Measurements from ENCODE around the gene OSBP. TPM values are rescaled to one million over a fixed set of nuclear protein-coding genes. Genes with fewer than 3 reads are reported as not detected.
A peak's percentile ranks its signal among the peaks of the same experiment; 100 is the strongest.

OSBP gene
- total and polyA plus RNA-seq, 9 of the 15 experiments (the other 6 are each of a cell fraction or from before 2014, with no cell fraction given) = 11.7 to 49.0 (median 28.7) TPM

GRCh38 chr11:59551659-59552521, 63.7 kb downstream of the OSBP start (continued):
- TF ChIP-seq MGA (IDR thresholded peaks at IDR 0.05) = peak; percentile 68
- TF ChIP-seq ZNF592 (IDR thresholded peaks at IDR 0.05) = peak; percentile 30; the same call in 1 of the 2 replicates
- no peak for TF ChIP-seq RB1 (IDR thresholded peaks at IDR 0.05; ENCODE audit: low read depth)
- TF ChIP-seq TBP (optimal IDR thresholded peaks at IDR 0.05; ENCODE audit: low read depth, low read length) = peak; percentile 98
- peak; percentile 29 for TF ChIP-seq CHAMP1 (IDR thresholded peaks at IDR 0.05)
- TF ChIP-seq ZBTB8A (IDR thresholded peaks at IDR 0.05; ENCODE audit: partially characterized antibody) = peak; percentile 71
- peak; percentile 73; the same call in 1 of the 2 replicates for TF ChIP-seq NFRKB (IDR thresholded peaks at IDR 0.05; ENCODE audit: low read depth)
- peak; percentile 41 for TF ChIP-seq TAF9B (IDR thresholded peaks at IDR 0.05; ENCODE audit: partially characterized antibody)

Measured in K562 (cell line).